SIG-M5 treated with dmso at 0.1 percent for 504 hours (cell line): Measurements from ENCODE around the gene S1PR1.
"Not testable (repeated sequence)": the region's sequence is repeated elsewhere in the genome, so short reads cannot be mapped to it uniquely, and the experiment has no call there.

Experiments used
- DNase-seq: peaks from one replicate; lab custom pipeline; 2025; ENCODE audit not compliant: unreplicated experiment; lab: John Stamatoyannopoulos, UW

Gene S1PR1

DNA sequence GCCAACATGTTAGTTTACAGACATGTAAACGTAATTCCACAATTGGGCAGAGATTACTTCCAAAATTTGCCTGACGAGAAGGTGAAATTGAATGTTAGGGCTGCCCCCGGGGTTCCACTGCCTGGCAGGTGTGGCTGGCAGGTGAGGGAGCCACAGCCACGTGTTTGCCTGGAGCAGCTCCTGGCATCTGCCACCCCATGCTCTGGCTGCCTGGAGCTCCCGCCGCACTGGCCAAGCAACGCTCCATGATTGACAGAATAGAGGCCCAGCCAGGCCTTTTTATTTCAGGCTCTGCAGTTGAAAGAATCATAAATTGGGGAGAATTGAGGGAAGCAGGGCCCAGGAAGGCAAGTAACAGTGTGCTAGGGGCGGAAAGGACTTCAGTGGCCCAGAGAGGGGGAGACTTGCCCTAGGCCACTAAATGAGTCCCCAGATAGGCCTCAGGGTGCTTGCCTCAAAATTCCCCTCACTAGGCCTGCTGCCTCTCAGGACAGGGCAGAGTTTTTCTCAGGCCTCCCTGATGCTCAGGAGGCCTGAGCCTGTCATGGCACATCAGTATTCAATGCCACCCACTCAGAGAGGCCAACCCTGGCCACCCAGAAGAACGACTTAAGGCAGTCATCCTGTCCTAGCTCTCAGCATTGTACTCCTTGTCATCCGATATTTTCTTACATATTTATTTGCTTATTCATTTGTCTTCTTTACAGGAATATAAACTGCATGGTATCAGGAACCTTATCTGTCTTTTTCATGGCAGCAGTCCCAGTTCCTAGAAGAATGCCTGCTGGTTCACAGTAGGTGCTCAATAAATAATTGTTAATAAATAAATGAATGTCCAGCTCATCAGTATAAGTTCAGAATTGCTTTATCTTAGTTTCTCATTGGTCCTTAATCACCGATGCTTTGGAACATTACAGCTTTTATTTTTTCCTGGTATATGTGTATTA, 16.6 kb upstream of the S1PR1 start:
- no peak for DNase-seq

DNA sequence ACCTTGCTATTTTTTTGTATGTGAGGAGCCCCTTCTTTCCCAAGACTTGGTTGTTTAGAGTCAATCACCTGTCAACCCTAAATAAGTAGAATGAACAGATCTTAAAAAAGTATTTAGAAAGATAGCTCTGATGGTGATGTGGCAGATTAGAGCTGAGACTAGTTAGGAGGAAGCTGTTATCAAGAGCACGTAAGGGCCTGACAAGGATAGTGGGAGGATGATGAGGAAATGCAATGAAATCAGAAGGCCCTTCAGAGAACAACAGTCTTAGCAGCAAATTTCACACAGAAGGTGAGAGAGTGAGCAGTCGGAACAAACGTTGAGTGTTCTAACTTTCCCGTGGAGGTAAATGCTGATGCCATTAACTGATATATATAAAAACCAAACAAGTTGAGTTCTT, 15.9 kb upstream of the S1PR1 start:
- no peak for DNase-seq

- no peak for DNase-seq
Observed at GRCh38 chr1:101221945-101222429, 14.8 kb upstream of the S1PR1 start.

DNA sequence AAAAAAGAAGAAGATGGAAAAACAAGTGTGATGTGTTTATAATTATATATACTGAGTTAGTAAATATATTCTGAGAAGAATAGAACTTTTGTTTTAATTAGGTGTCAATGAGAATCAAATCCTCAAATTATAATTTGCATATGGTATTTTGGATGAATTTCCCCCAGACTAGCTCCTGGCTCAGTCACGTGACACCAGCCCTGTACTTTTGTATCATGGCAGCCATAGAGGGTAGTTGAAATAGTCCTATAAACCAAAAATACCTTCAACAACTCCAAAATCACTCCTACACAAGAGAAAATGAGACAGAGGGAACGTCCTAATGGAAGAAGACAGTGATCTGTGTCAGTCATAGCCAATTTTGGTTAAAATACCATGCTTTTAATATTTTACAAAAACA, 9.0 kb upstream of the S1PR1 start:
- DNase-seq = no peak

DNA sequence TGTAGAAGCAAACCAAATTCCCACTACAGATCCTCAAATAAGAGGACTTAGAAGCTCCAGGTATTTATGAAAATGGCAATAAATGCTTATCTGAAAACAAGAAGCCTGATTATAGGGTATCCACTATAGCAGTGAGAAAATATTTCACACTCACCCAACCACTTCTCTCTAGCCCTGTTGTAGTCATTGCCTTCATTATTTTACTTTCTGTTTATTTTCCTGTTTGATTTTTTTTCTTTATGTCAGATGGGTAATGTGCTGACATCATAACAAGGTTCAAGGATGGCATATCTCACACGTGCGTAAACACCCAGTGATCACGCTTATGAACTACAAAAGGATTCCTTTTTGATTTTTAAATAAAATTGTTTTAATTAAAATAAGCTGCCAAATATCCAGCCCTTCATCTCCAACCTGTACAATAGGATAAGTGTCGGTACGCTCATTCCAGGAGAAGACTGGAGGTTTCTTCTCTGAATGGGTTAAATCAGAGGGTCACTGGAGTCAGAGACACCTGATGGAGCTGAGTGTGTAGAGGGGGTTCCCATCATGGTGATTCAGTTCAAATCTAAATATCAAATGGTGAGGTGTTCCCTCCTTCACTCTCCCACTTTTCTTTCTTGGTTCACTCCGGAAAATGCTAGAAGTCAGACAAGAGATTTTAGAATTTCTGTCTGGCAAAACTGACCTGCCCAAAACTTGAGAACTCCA, 8.2 kb upstream of the S1PR1 start:
- no peak for DNase-seq

DNA sequence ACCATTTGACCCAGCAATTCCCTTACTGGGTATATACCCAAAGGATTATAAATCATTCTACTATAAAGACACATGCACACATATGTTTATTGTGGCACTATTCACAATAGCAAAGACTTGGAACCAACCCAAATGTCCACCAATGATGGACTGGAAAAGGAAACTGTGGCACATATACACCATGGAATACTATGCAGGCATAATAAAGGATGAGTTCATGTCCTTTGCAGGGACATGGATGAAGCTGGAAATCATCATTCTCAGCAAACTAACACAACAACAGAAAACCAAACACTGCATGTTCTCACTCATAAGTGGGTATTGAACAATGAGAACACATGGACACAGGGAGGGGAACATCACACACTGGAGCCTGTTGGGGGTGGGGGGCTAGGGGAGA, 4.6 kb upstream of the S1PR1 start:
- DNase-seq = not testable (repeated sequence)

DNA sequence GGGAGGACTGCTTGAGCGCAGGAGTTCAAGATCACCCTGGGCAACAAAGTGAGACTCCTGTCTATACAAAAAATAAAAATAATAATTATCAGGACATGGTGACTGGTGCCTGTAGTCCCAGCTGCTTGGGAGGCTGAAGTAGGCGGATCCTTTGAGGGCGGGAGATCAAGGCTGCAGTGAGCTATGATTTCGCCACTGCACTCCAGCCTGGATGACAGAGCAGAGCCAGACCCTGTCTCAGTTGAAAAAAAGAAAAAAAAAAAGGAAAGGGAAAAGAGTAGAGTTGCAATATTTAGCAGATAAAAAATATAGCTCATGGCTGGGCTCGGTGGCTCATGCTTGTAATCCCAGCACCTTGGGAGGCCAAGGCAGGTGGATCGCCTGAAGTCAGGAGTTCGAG, 3.3 kb upstream of the S1PR1 start:
- no peak for DNase-seq

- DNase-seq = no peak
Observed at GRCh38 chr1:101235216-101235695, 1.6 kb upstream of the S1PR1 start.

GRCh38 chr1:101235696-101236515, 913 bp upstream of the S1PR1 start:
- DNase-seq = no peak

- no peak for DNase-seq
Observed at GRCh38 chr1:101237229-101237837, 514 bp downstream of the S1PR1 start.

DNA sequence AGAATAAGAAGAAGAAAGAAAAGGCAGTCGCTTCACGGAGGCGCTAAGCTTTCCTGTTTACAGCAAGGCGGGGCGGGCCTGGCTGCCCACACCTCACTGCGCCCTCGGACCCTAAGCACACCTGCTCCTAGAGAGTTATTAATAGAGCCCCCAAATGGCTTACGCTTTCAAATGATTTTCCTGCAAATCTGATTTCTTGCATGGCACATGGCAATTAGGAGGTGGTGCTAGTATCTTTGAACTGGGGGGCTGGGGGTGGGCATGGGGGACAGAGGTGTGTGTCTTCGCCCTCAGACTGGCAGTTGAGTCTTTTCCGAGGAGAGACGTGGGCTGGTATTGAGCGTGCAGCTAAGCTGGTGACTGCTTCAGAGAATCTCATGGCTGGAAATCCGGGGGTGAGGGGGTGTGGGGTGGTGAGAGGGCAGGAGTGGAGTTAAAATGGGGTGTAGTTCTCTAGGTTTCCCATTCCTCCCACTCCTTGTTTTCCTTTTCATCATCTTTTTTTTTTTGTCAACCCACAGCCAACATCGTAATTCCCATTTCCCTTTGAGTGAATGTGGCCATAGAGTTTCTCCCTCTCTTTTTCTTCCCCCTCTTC, 1.3 kb downstream of the S1PR1 start:
- DNase-seq = no peak

DNA sequence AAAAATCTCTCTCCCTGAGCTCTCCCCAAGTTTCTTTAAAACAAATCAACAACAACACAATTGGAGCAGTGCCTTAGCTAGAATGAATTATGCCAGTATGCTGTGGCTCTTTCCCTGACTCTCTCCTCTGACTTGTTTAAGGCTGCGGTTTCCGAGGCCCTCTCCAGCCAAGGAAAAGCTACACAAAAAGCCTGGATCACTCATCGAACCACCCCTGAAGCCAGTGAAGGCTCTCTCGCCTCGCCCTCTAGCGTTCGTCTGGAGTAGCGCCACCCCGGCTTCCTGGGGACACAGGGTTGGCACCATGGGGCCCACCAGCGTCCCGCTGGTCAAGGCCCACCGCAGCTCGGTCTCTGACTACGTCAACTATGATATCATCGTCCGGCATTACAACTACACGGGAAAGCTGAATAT, 1.9 kb downstream of the S1PR1 start:
- DNase-seq = peak; percentile 33

GRCh38 chr1:101239095-101240040, 2.5 kb downstream of the S1PR1 start:
- no peak for DNase-seq

DNA sequence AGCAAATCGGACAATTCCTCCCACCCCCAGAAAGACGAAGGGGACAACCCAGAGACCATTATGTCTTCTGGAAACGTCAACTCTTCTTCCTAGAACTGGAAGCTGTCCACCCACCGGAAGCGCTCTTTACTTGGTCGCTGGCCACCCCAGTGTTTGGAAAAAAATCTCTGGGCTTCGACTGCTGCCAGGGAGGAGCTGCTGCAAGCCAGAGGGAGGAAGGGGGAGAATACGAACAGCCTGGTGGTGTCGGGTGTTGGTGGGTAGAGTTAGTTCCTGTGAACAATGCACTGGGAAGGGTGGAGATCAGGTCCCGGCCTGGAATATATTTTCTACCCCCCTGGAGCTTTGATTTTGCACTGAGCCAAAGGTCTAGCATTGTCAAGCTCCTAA, 3.2 kb downstream of the S1PR1 start:
- DNase-seq = no peak

DNA sequence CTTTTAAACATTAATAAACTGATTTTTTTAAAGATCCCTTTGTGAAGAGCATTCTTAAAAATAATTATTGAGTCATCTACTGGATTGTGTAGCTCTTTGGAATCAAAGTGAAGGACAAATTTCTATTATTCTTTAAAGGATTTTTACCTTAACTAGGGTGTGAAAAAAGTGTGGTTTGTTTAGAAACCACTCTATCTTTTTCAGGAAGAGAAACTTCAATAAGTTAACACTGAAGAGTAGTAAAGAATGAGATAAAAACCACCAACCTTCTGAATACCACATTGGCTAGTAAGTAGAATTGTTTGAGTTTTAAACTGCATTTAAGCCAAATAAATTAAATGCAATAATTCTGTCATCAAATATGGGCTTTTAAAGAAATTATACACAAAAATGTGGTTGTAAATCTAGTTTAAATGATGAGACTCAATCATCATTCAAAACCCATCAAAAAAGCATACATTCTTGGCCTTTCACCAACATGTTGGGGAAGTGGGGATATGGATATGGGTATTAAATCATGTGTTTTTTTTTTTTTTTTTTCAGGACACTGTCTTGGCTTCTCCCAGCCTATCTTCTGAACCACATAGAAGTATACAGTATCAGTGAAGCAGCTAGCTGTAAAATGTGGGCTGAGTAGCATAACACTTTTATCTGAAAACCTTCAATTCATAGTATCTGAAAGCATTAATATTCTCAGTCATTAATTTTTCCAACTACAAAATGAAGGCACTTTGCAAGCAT, 4.8 kb downstream of the S1PR1 start:
- no peak for DNase-seq

DNA sequence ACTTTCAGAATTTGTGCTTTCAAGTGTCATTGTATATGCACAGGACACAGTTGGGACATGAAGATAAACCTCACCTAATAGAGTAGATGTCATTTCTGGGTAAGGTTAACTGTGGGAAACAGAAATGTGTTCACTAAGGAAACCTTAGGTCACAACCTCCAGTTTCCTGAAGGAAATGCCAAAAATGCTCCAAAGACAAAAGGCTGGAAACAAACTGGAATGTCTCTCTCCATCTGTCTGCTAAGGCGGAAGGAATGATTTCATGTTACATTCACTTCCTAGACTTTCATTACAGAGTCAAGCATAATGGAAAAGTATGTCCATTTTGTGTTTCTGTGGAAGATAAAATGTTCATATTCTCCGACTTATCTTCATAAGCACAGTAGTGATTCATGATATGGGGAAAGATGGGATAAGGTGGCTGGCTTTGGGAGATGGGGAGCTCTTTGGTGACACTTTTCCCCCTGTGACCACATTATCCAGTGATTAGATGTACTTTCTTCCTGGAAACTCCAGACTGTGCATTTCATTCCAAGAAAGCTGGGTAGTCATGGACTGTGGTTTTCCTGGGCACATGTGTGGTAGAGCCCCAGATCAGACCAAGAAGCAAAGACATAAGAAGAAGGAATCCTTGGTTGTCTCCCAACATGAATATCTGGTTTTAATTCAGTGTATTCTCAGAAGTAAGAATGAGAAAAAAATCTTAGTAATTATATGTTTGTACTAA, 5.7 kb downstream of the S1PR1 start:
- DNase-seq = no peak

GRCh38 chr1:101243751-101244150, 6.9 kb downstream of the S1PR1 start:
- DNase-seq = no peak

DNA sequence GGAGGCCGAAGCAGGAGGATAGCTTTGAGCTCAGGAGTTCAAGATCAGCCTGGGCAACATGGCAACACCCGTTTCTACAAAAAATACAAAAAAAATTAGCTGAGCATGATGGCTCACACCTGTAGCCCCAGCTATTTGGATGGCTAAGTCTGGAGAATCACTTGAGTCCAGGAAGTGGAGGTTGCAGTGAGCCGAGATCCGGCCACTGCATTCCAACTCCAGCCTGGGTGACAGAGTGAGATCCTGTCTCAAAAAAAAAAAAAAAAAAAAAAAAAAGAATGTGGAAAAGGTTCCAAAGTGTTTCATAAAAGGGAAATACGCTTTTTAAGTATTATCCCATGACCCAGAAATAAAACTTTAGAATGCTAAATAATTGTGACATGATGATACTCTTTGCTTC, 8.0 kb downstream of the S1PR1 start:
- DNase-seq = no peak
